ENCODE measurements around the gene MPP7. TPM values are rescaled to one million over a fixed set of nuclear protein-coding genes. Genes with fewer than 3 reads are reported as not detected.

The MPP7 gene
- total RNA-seq, 6 donors from 2014 or later: 11.8 to 45.1 (median 24.3) TPM

DNA sequence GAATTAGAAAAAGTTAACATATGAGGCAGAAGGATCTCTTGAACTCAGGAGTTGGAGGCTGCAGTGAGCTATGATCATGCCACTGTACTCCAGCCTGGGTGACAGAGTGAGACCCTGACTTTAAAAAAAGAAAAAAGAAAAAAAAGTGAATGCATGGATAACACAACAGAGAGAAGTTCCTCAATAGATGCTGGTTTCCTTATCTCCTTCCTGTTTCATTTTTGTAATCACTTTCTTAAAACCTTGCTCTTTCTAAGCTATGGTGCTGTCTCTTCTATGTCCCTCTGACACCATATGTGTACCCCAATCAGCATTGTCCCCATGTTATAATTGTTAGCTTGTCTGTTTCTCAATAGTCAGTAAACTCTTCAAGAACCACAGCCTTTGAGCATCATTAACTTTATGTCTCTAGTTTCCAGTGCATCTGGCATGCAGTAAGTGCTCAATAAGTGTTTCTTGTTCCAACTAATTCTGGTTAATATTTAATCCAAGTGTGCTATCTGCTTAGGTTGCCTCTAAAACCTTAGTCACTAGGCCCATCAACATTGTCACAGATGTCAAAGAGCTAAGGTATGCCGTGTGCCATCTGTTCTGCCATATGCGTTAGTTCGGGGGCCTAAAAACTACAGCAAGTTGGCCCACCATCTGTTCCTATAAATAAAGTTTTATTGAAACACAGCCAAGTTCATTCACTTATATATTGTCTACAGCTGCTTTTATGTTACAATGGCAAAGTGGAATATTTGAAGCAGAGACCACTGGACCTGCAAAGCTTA, 36.2 kb downstream of the MPP7 start:
- TF ChIP-seq, protein P1, sequence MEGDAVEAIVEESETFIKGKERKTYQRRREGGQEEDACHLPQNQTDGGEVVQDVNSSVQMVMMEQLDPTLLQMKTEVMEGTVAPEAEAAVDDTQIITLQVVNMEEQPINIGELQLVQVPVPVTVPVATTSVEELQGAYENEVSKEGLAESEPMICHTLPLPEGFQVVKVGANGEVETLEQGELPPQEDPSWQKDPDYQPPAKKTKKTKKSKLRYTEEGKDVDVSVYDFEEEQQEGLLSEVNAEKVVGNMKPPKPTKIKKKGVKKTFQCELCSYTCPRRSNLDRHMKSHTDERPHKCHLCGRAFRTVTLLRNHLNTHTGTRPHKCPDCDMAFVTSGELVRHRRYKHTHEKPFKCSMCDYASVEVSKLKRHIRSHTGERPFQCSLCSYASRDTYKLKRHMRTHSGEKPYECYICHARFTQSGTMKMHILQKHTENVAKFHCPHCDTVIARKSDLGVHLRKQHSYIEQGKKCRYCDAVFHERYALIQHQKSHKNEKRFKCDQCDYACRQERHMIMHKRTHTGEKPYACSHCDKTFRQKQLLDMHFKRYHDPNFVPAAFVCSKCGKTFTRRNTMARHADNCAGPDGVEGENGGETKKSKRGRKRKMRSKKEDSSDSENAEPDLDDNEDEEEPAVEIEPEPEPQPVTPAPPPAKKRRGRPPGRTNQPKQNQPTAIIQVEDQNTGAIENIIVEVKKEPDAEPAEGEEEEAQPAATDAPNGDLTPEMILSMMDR (IDR thresholded peaks at IDR 0.05): no peak
- TF ChIP-seq POLR2A (IDR thresholded peaks at IDR 0.05) (no peak), POLR2AphosphoS5 (IDR thresholded peaks at IDR 0.05) (no peak), EP300 (IDR thresholded peaks at IDR 0.05) (no peak)

GRCh38 chr10:28263136-28263857, 39.6 kb downstream of the MPP7 start:
- H3K36me3 ChIP-seq: no peaks in the 10 kb centered on the region
- no peaks in the 10 kb centered on the region for H3K27me3 ChIP-seq
- peak overlapping the region in 3 of 4 donors; percentile 12 to 50 (median 33) for H3K27ac ChIP-seq
- TF ChIP-seq EP300 (IDR thresholded peaks at IDR 0.05): no peak
- TF ChIP-seq, protein P1 (IDR thresholded peaks at IDR 0.05): no peak
- peak in 1 of 4 donors; percentile 44 for TF ChIP-seq POLR2A (IDR thresholded peaks at IDR 0.05)
- no peak for TF ChIP-seq POLR2AphosphoS5 (IDR thresholded peaks at IDR 0.05)
- H3K4me3 ChIP-seq: peak overlapping the region in 2 of 4 donors; percentile 1 to 29
- no peaks in the 10 kb centered on the region for H3K9me3 ChIP-seq
- peak; percentile 34 to 79 for ATAC-seq (ENCODE audit: low FRiP score in 2 of 2)
- DNase-seq: peak in 1 of 2 donors; percentile 59
- WGBS, 2 donors: 38 to 39% methylated on average over 10 of the region's 10 CpGs
- peaks cover 0 to 16% (median 3%) of the 10 kb centered on the region in 4 donors for H3K4me1 ChIP-seq

More for the DNA sequence above, 36.2 kb downstream of the MPP7 start:
- no peak for ATAC-seq (ENCODE audit: low FRiP score in 2 of 2)
- Histone ChIP-seq H3K27ac (peak overlapping the region in 1 of 4 donors; percentile 16), H3K36me3 (no peaks in the 10 kb centered on the region), H3K4me1 (peaks cover 0 to 16% (median 3%) of the 10 kb centered on the region in 4 donors), H3K27me3 (no peaks in the 10 kb centered on the region), H3K9me3 (no peaks in the 10 kb centered on the region), H3K4me3 (no peak overlapping the region)
- no peak for DNase-seq
- 93 to 98% methylated on average over 3 of the region's 3 CpGs for WGBS, 2 donors

GRCh38 chr10:28256776-28257175, 46.1 kb downstream of the MPP7 start:
- Histone ChIP-seq H3K36me3 (no peaks in the 10 kb centered on the region), H3K4me1 (peaks cover 5 to 15% (median 10%) of the 10 kb centered on the region in 4 donors), H3K27me3 (no peaks in the 10 kb centered on the region), H3K27ac (no peak overlapping the region), H3K4me3 (no peak overlapping the region), H3K9me3 (no peaks in the 10 kb centered on the region)
- TF ChIP-seq EP300 (IDR thresholded peaks at IDR 0.05) (no peak), POLR2A (IDR thresholded peaks at IDR 0.05) (no peak), POLR2AphosphoS5 (IDR thresholded peaks at IDR 0.05) (no peak)
- TF ChIP-seq, protein P1 (IDR thresholded peaks at IDR 0.05): no peak
- 55 to 86% methylated on average over 2 of the region's 2 CpGs for WGBS, 2 donors
- ATAC-seq (ENCODE audit: low FRiP score in 2 of 2) (no peak), DNase-seq (no peak)

DNA sequence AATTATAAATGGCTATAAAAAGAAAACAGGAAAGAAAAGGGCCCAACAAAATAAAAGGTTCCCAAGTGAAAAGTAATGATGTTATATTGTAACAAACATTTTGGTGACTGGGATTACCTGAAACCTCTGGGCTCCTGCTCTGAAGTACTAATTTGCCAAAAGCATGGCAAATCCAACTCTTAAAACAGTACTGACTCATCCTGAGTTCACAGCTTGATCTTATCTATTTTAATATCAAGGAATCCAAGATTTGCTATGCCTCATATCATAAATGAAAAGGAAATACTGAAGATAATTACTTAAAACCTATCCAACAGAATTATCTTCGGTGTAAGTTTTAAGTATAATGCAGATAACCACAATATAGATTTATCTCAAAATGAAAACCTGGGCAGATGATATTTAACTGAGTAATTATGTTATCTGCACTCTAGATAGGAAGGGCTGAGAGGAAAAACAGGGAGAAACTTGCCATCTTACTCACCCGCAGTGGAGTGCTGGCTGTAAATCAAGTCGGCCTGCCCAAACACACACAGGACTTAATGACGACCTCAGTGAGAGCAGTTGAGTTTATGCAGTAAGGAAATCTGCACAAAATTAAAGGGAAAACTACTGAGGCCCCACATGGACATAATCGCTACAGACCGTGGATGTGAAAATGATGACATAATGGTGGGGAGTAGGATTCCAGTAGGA, 48.4 kb downstream of the MPP7 start:
- Histone ChIP-seq H3K36me3 (no peaks in the 10 kb centered on the region), H3K4me1 (peaks cover 5 to 15% (median 10%) of the 10 kb centered on the region in 4 donors), H3K4me3 (no peak overlapping the region), H3K27me3 (no peaks in the 10 kb centered on the region), H3K9me3 (no peaks in the 10 kb centered on the region), H3K27ac (no peak overlapping the region)
- DNase-seq (peak in 1 of 2 donors; percentile 54), ATAC-seq (ENCODE audit: low FRiP score in 2 of 2) (peak in 1 of 2 donors; percentile 73)
- TF ChIP-seq, protein P1 (IDR thresholded peaks at IDR 0.05): no peak
- TF ChIP-seq EP300 (IDR thresholded peaks at IDR 0.05) (no peak), POLR2AphosphoS5 (IDR thresholded peaks at IDR 0.05) (no peak), POLR2A (IDR thresholded peaks at IDR 0.05) (no peak)
- 34 to 38% methylated on average over 6 of the region's 6 CpGs for WGBS, 2 donors

Measured in upper lobe of left lung (tissue), 6 donors.